GM21825 (cell line): ENCODE measurements around the gene DAG1.

Experiments used
- ATAC-seq: cut with Tn5 transposase; IDR thresholded peaks from one replicate; pipeline ENCODE4 v1.9.1; 2021; ENCODE audit warnings: mild to moderate bottlenecking, moderate library complexity; ENCODE audit not compliant: unreplicated experiment

The DAG1 gene

DNA sequence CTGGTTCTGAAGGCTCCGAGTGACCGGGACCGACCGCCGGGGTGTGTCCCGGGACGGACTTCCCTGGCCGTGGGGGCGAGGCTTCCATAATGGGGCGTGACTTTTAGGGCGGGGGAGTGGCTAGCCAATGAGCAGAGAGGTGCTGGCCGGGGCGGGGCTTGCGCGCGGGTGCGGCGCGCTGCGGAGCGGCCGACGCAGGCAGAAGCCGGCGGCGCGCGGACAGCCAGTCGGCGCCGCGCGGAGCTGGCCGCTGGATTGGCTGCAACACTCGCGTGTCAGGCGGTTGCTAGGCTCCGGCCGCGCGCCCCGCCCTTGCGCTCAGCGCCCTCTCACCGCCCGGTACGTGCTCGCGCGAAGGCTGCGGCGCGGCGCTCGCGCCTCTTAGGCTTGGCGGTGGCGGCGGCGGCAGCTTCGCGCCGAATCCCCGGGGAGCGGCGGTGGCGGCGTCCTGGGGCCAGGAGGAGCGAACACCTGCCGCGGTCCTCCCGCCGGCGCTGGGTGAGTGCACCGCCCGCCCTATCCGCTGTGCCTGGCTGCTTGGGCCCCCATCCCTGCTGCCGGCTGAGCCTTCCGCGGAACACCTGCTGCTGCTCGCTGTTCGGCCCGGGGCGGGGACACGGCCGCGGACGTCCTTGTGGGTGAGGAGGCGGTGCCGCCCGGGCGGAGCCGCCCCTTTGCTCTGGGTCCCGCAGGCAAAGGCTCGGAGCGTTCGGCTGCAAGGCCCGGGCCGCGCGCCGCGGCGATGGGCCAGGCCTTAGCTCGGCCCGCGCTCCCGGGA, at the start of gene DAG1:
TSS of gene DAG1 (plus strand) at position 332 of the 778 bp plus-strand sequence. CDS start 40,268 bp downstream, outside the sequence.
- ATAC-seq, result peak; percentile 81

DNA sequence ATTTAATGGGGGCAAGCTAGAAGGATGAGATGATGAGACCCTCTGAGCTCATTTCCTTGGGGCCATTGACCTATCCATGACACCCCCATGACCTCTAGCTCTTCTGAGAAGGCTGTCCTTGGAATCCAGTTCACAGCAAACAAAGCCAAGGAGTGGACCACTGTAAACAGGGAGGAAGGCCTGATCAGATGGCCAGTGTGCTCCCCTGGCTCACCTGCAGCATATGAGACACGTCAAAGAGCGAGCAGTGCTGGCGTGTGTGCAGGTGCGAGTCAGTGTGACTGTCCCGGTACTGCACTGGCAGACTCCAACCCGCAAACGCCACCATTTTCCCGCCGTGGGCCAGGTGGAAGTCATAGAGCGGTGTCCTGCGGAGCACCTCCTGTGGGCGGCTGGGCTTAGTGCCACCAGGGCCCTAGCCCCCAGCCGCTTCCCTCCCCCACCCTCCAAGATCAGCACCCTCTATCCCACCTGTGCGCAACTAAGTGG, 48.1 kb upstream of the DAG1 start:
- ATAC-seq, result no peak

- no peak for ATAC-seq
Measured at GRCh38 chr3:49422379-49423248, 47.5 kb upstream of the DAG1 start, which contains the start of gene AMT. AMT (minus strand) TSS chr3:49422473; CDS start chr3:49422450, 23 bp downstream.

GRCh38 chr3:49424816-49425215, 45.3 kb upstream of the DAG1 start:
- no peak for ATAC-seq

GRCh38 chr3:49427586-49427985, 42.5 kb upstream of the DAG1 start:
- ATAC-seq, result no peak

- ATAC-seq, result peak; percentile 8
Measured at GRCh38 chr3:49428752-49429080, 41.4 kb upstream of the DAG1 start.

DNA sequence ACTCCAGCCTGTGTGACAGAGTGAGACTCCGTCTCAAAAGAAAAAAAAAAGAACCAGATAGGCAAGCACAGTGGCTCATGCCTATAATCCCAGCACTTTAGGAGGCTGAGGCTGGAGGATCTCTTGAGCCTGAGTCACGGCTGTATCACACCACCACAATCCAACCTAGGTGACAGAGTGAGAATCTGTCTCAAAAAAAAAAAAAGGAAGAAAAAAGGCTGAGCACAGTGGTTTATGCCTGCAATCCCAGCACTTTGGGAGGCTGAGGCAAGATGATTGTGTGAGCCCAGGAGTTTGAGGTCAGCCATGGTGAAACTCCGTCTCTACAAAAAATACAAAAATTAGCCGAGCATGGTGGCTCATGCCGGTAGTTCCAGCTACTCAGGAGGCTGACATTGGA, 35.3 kb upstream of the DAG1 start:
- no peak for ATAC-seq

DNA sequence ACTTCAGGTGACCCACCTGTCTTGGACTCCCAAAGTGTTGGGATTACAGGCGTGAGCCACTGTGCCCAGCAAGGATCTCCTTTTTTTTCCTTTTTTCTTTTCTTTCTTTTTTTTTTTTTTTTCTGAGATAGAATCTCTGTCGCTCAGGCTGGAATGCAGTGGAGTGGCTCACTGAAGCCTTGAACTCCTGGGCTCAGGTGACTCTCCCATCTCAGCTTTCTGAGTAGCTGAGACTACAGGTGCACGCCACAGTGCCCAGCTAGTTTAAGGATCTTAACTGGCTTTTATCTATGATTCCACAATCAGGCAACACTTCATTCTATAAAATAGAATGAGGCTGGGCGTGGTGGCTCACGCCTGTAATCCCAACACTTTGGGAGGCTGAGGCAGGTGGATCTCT, 24.7 kb upstream of the DAG1 start:
- ATAC-seq, result no peak

GRCh38 chr3:49453621-49454020, 16.4 kb upstream of the DAG1 start:
- no peak for ATAC-seq

DNA sequence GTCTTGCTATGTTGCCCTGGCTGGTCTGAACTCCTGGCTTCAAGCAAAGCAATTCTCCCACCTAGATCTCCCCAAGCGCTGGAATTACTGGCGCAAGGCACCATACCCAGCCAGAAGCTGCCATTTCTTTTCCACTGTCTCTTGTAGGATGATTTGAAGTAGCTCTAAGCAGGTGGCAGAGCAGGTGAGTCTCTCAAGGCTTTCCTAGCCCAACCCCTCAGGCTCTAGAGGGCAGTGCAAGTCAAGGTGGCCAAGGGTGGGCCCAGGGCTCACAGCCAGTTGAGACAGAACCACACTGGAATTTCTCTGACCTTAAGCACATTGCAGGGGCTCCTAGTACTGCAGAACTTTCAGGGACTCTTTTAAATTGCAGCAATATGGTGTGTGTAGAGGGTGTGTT, 15.6 kb upstream of the DAG1 start:
- ATAC-seq, result no peak

DNA sequence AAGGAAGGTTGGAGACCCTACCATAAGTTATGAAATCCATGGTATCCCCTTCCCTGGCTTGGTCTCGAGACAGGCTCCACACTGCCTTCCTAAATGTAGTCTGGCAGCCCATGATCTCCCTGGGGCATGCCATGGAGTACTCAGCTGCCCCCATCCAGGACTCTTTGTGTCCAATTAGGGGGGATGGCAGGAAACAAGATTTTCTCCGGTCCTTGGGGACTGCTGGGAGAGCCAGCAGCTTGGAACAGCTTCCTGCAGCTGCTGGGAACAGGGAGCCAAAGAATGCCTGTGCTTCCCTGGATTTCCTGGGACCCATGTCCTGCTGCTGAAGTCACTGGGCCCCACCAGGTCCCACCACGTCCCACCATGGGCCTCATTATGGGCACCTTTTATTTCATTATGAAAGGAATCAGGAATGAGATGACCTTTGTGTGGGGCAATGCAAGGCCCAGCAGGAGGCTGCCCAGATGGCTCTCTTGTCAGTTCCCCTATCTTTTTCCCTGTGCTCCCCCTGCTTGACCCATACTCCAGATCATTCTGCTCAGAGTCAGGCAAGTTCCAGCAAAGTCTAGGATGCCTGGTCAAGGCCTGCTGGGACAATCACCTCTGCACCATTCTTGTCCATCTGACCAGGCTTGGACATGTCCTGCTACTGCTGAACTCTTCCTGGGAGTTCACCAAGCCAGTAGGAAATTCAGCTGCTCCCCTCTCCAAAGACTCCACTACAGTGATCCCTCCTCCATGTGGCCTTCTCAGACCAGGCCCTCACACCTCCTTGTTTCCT, 15.0 kb upstream of the DAG1 start:
- ATAC-seq, result no peak

DNA sequence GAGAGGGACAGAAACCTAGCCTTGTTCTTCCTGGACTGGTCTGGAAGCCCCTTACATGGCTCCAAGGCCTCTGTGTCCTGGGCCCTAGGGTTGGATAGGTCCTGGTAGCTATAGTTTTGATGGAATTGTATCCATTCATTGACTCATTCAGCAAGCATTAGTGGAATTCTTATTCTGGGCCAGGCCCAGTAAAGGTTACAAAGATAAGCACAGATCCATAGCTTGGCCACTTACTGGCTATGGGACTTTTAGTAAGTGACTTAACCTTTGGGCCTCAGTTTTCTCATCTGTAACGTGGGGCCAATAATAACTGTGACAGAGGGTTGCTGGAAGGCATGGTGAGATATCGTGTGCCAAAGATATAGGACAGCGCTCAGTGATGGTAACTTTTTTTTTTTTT, 13.6 kb upstream of the DAG1 start:
- no peak for ATAC-seq

DNA sequence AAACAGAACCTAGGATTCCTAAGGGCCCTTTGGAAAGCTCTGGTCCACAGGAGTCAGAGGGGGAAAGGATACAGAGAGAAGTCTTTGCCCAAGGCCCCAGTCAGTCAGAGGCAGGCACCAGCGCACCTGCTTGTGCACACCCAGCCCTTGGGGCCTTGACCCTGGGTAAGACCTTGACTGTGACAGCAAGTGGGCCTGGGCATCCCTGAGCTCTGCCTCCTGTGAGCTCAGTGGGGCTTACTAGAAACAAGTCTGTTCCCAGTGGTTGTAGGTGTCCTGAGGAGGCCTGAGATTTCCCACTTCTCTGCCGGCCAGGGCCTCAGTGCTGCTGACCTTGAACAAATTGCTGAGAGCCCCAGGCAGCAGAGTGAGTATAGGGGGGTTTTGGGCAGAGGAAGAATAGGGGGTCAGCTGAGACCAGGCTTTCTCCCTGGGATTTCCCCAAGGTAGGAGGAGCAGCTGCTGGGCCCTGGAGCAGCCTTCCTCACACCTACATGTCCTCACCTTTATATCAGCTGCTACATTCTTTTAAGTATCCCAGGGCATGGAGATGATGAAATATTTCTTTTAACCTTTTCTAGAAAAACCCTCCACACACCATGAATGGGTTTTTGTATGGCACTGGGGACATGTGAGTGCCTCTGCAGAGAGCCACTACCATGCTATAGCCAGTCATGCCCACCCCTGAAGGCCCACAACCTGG, 9.7 kb upstream of the DAG1 start:
- no peak for ATAC-seq

GRCh38 chr3:49460956-49461355, 9.1 kb upstream of the DAG1 start:
- ATAC-seq, result no peak

DNA sequence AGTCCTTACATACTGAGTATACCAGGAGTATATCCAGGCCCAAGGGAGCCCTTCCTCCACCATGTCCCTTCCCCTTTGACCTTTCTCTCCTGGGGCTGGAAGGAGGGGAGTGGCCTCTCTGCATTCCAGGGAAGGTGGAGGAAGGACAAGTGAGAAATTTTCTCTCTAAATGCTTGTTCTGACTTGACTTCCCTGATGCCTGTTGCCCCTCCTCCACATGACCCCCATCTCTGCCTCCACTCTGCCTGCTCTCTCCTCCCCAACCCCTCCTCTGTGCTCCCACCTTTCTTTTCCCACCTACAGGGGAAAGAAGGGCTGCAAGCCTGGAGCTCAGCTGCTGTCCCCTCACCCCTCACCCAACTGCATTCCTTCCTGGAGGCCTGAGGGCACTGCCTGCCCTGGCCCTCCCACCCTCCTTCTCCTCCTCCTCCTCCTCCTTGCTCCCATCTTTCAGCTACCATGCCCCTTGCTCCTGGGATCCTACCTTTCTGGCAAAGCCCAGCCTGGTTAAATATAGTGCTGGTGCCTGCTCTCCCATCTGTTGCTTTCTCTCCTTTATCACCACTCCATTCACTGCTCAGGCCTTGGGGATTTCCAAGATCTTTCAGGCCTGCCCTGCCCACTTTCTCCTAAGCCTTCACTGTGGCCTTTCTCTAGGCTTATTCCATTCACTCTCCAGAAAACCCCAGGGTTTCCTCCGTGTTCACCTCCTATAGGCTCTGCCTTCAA, 8.5 kb upstream of the DAG1 start:
- ATAC-seq, result no peak

GRCh38 chr3:49462222-49462621, 7.8 kb upstream of the DAG1 start:
- no peak for ATAC-seq

DNA sequence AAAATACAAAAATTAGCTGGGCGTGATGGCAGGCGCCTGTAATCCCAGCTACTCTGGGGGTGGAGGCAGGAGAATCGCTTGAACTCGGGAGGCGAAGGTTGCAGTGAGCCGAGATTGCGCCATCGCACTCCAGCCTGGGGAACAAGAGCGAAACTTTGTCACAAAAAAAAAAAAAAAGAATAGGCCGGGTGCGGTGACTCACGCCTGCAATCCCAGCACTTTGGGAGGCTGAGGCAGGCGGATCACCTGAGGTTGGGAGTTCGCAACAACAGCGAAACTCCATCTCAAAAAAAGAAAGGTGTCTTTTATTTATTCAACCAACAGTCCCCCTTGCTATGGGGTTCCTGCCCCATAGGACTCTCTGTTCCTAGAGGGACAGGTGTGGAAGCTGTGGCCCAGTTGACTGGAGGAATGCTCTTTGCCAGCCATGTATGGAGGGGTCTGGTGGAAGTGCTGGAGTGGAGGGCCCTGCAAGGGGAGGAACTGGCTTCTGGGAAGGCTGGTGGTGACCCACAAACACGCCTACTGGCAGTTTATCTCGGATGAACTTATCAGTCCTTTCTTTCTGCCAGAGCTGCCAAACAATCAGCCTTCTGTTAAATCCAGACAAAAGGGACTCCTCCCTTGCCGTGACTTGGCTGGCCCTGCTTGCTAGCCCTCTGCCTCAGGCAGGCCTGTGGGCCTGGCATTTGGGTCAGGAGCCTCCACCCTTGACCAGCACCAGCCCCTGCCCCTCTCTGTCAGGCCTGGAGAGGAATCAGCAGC, 4.6 kb upstream of the DAG1 start:
- no peak for ATAC-seq

DNA sequence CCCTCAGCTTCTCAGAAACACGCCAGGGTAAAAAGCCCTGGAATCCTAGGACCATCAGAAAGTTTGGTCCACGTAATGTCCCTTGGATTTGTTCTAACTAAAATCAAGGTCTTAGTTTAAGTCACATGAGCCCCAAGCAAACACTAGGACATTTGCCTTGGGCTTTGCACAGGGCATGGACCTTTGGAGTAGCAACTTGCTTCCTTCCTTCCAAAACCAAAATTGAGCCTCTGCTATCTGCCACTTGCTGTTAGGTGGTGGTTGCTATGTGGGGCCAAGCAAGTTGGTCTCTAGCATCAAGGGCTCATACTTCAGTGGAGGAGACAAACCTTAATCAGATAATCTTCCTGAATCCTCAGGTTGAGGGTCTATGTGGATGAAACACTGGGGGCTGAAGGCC, 4.0 kb upstream of the DAG1 start:
- no peak for ATAC-seq
